OCI-M2 (cell line): ENCODE measurements around the gene COA3.

Experiments used
- DNase-seq: peaks from one replicate; lab custom pipeline; 2025; ENCODE audit not compliant: unreplicated experiment; lab: John Stamatoyannopoulos, UW

The COA3 gene

DNA sequence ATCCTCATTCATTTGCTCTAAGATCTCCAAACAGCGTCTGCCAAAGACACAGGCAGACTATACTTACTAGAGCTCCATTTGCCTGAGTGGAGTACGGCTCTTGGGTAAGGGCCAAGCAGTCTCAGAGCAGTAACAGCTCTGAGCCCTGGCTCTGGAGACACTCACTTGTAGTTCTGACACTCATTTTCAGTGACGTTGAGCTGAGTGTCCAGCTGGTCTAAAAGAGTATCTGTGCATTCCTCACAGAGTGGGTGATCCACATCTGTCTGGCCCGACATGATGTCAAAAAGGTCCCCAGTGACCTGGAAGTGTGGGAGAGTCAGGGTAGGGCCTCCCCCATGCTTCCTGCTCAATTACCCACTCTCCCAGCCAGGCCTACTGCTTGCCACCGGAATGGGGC is 19.9 kb upstream of the COA3 start:
- DNase-seq: no peak

DNA sequence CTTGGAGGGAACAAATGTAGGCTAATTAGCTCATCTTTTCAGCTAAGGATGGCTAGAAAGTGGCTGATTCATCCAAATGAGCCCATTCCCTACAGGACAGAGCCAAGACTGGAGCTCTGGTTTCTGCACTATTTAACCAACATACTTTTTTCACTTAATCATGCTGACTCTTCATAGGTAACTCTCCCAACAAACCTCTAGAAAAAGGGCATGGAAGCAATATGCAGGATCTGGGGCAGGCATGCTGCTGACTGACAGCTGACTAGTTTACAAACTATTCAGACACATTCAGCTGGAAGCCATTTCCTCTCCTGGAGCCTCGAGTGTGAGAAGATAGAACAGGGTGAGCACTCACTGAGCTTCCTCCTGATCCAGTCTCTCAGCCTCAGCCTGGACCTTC is 19.4 kb upstream of the COA3 start:
- DNase-seq: no peak

GRCh38 chr17:42814633-42815399 is 16.3 kb upstream of the COA3 start:
- no peak for DNase-seq

DNA sequence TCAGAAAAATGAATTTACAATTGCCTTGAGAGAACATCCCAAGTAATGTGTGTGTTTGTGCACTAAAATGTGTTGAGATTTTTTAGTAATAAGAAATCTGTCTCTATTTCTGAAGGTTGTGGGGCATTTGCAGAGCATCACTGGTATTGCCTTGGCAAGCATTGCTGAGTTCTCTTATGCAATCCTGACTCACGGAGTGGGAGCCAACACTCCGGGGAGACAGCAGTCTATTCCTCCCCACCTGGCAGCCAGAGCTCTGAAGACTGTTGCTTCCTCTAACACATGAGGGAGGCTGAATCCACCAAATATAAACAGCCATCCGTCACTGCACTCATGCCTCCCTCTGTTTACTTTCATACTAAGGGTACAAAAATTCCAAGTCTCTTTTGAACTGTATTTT is 10.7 kb upstream of the COA3 start:
- DNase-seq: no peak

GRCh38 chr17:42806249-42806648 is 7.7 kb upstream of the COA3 start:
- no peak for DNase-seq

GRCh38 chr17:42804918-42805367 is 6.4 kb upstream of the COA3 start:
- DNase-seq: no peak

DNA sequence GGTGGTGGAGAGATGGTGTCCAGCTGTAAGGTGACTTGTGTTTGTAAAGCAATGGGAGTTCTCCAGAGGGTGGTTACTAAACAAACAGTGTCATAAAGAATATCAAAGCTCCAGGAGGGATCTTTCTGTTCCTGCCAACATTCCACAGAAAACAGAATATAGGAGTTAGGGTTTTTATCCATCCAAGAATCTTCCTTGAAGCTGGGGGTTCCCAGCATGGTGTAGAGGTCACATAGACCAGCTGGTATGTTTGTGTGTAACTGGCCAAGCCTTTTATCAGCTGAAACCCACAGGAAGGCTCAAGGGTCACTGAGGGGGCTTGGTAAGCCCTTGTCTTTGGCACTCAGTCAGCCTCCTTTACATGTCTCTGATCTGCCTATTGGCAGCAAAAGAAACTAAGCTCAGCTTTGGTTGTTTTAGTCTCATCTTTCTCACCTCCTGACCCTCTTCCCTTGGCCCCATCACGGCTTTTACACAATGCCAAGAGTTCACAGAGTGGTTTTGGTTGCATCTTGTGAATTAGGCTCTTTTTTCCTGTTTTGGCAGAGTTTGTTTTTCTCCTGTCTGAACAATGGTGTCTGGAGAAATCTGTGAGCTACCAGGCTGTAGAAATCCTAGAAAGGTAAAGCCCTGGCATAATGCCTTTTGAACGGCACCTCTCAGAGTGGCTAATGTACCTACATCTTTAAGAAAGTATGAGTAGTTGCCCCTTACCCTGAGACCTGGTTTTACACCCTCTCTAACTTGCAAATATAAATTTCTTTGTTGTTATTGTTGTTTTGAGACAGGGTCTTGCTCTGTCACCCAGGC is 4.8 kb upstream of the COA3 start:
- no peak for DNase-seq

- no peak for DNase-seq
Measured at GRCh38 chr17:42798011-42798382, 507 bp downstream of the COA3 start.

GRCh38 chr17:42797067-42798007 is 1.2 kb downstream of the COA3 start:
- no peak for DNase-seq

DNA sequence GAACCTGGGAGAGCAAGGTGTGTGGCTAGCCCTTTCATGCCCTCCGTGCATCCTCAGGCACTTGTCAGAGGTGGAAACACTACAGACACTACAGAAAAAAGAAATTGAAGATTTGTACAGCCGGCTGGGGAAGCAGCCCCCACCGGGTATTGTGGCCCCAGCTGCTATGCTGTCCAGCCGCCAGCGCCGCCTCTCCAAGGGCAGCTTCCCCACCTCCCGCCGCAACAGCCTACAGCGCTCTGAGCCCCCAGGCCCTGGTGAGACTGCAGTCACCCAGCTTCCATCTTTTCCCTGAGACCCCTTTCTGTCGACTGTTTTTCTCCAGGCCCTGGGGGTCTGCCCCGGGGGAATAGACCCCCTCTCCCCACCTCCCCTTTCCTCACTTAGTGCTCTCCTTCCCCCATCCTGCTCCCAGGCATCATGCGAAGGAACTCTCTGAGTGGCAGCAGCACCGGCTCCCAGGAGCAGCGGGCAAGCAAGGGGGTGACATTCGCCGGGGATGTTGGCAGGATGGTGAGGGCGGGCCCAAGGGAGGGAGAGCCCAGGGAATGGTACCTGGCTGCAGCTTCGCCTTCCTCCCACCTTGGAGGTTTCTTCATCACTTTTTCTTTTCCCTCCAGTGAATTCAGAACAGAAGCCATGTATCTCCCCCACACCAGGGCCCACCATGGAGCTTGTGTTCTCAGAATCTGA is 2.3 kb downstream of the COA3 start:
- no peak for DNase-seq

GRCh38 chr17:42795465-42795864 is 3.0 kb downstream of the COA3 start:
- DNase-seq: no peak

DNA sequence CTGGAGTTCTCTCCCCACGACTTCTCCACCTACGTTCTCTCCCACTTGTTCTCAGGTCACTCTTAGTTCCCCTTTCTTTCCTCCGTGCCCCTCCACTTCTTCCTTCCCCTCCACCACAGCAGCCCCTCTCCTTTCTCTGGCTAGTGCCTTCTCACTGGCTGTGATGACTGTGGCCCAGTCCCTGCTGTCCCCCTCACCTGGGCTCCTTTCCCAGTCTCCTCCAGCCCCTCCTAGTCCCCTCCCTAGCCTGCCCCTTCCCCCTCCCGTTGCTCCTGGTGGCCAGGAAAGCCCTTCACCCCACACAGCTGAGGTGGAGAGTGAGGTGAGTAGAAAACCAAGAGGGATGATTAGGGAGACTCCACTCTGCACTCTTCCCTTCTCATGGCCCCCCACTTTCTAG is 3.4 kb downstream of the COA3 start:
- no peak for DNase-seq

GRCh38 chr17:42792545-42792944 is 6.0 kb downstream of the COA3 start:
- DNase-seq: no peak

GRCh38 chr17:42791948-42792347 is 6.6 kb downstream of the COA3 start:
- no peak for DNase-seq

DNA sequence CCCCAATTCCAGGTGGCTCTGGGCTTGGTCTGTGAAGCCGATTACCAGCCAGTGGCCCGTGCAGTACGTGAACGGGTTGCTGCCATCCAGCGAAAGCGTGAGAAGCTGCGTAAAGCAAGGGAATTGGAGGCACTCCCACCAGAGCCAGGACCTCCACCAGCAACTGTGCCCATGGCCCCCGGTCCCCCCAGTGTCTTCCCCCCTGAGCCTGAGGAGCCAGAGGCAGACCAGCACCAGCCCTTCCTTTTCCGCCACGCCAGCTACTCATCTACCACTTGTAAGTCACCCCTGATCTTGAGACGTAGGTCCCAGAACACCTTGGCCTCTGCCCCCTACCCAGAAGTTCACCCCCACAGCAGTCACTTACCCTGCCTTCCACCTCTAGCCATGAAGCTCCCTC is 11.2 kb downstream of the COA3 start:
- DNase-seq: no peak

GRCh38 chr17:42784811-42785592 is 13.5 kb downstream of the COA3 start:
- DNase-seq: no peak

GRCh38 chr17:42784409-42784808 is 14.1 kb downstream of the COA3 start:
- no peak for DNase-seq

- no peak for DNase-seq
Measured at GRCh38 chr17:42783791-42784138, 14.7 kb downstream of the COA3 start.

DNA sequence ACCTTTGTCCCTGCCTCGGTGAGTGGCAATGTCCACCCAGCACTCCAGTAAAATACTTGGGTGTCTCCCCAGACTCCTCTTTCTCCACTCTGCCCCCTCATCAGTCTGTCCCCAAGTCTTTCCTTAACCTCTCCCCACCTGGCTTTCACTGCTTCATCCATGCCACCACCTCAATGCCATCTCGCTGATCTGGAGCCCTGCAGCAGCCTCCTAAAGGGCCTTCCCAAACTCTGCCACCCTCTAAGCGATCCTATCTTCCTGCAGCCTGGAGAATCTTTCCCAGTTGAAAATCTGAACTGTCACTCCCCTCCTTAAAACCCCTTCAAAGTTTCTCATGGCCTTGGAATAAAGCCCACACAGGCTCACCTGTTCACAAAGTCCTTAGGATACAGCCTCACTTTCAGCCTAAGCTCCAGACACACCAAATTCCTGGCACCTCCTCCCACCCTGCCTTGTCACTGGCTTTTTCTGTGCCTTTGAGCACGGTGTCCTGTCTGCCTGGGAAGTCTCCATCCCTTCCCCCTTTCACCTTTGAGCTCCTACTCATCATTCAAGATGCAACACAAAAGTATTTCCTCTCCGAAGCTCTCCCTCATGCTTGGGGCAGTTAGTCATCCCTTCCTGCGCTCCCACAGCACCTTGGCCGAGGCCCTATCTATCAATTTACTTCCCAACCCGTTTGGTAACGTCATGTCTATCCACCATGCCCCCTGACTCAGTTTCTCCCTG is 15.3 kb downstream of the COA3 start:
- no peak for DNase-seq
